ENCODE results near the gene HOXA10.
A peak's percentile ranks its signal among the peaks of the same experiment; 100 is the strongest.

The HOXA10 gene

GRCh38 chr7:27173956-27174873 is at the start of gene HOXA10:
HOXA10 (minus strand) TSS chr7:27174320; CDS start chr7:27174306, 14 bp downstream.
- Histone ChIP-seq H3K4me3 (peak within 1 kb of the TSS; percentile 37 to 49 (median 45)), H3K27ac (peak within 1 kb of the TSS in 15 of 21 experiments; percentile 0 to 97 (median 70))

DNA sequence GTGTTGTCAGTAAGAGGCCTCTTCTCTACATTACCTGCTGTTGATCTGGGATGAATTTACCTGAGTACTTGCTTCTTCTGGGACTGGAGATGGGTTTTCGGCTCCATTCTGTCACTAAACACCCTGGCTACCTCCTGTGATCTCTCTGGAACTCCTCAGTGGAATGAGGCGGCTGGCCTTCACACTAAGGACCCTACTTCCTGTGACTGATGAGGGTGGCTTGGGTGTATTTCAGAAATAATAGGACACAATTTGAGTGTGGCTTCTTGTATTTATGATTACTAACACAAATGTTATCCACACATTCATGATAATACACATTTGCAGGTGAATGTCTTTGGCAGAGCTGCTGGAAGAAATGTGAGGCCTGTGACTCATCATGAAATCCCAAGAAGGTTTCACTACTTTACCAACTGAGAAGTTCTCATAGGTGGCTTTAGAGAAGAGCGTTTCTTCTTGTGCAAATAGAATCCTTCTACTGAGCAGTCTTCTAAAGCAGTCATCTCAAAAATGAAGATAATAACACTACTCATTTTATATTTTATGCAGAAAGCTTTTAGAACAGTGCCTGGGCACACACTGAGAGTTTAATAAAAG is 47.2 kb upstream of the HOXA10 start:
- no peak overlapping the region for H3K27ac ChIP-seq
- H3K4me3 ChIP-seq, result no peak overlapping the region

- no peak overlapping the region for H3K4me3 ChIP-seq
- no peak overlapping the region for H3K27ac ChIP-seq
Observed at GRCh38 chr7:27220440-27220955, 46.4 kb upstream of the HOXA10 start.

GRCh38 chr7:27219821-27220220 is 45.7 kb upstream of the HOXA10 start:
- no peak overlapping the region for H3K27ac ChIP-seq
- H3K4me3 ChIP-seq, result no peak overlapping the region

- H3K27ac ChIP-seq, result no peak overlapping the region
- no peak overlapping the region for H3K4me3 ChIP-seq
Observed at GRCh38 chr7:27217951-27218350, 43.8 kb upstream of the HOXA10 start.

- no peak overlapping the region for H3K4me3 ChIP-seq
- H3K27ac ChIP-seq, result no peak overlapping the region
Observed at GRCh38 chr7:27215356-27215755, 41.2 kb upstream of the HOXA10 start.

DNA sequence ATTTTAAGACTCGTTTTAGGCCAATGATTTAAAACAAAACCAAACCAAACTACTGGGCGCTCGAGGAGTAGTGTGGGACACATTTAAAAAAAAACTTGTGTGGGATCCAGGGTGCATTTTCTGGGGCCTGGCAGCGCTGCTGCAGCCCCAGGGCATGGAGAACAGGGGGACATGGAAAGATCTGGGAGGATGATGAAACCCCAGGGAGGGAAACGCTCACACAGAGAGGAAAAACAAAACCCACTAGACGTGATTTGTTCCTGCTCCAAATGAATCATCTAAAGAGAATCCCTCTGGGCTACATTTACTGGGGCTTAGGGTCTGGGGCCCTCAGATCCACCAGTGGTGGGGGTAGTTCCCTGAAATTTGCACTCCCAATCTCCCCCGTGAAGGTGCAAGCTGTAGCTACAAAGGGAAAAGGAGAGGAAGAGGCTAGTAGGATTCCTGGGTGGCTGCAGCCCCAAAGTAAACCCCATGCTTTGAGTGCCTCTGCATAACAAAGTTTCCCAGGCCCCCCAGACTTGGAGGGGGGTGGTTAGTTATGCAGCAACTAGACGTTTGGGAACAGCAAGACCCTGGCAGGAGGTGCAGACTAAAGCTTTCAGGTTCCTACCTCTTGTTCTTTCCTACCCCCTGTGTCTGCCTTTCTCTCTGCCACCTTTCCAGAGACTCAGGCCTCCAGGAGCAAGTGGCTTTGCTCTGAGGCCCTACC is 40.3 kb upstream of the HOXA10 start:
- Histone ChIP-seq H3K4me3 (no peak overlapping the region), H3K27ac (no peak overlapping the region)

DNA sequence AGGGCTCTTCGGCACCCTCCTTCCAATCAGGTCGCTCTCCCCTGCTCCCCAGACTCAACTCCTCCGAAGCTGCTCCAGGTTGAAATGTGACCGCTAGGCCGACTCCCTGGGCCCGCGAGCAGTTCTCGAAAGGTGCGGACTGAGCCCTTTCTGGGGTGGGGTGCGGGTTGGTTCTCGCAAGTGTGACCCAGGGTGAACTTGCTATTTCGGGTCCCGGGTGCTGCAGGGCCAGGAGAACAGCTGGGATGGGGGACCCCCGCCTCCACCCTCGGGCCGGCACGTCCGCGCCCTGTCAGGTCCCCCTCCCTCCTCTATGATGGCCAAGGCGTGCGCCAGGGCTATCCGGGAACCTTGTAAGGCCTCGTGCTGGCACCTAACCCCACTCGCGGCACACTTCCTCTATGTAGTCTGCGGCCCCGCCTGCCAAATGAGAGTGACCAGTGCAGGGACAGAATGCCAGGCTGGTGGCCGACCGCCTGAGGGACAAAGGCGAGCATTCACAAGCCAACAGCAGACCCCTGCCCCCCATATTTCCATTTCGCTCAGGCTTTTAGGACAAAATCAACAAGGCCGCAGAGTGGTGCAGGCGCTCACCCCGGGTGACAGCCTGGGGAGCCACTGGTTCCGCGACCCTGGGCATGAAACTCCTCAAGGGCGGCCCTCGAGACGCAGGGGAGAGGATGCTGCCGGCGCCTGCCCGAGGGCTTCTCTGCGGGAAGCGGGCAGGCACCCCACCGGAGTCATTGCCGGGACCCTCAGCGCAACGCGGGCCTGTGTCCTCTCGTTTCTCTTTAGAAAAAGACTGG is 39.5 kb upstream of the HOXA10 start:
- Histone ChIP-seq H3K27ac (no peak overlapping the region), H3K4me3 (no peak overlapping the region)

GRCh38 chr7:27212497-27213432 is 38.6 kb upstream of the HOXA10 start:
- H3K27ac ChIP-seq, result no peak overlapping the region
- H3K4me3 ChIP-seq, result no peak overlapping the region

DNA sequence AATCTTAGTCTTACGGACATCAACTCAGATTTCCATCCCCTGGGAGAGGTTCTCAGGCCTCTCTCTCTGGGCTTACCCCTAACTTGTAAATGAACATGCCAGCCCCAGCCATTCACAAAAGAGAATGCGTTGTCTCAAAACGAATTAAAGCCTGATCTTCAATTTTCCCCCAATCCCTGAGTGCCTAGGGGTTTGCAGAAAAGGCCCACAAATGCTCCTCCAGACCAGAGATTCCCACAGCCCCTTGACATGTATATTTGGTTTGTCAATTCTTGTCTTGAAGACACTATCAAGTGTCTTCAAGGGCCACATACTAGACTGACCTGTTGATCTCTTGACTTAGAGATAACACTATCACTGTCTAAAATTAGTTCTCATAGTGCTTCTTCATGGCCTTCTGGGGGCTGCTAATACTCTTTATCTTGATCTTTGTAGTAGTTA is 37.7 kb upstream of the HOXA10 start:
- Histone ChIP-seq H3K27ac (no peak overlapping the region), H3K4me3 (no peak overlapping the region)

GRCh38 chr7:27211084-27211446 is 36.9 kb upstream of the HOXA10 start:
- no peak overlapping the region for H3K4me3 ChIP-seq
- H3K27ac ChIP-seq, result no peak overlapping the region

DNA sequence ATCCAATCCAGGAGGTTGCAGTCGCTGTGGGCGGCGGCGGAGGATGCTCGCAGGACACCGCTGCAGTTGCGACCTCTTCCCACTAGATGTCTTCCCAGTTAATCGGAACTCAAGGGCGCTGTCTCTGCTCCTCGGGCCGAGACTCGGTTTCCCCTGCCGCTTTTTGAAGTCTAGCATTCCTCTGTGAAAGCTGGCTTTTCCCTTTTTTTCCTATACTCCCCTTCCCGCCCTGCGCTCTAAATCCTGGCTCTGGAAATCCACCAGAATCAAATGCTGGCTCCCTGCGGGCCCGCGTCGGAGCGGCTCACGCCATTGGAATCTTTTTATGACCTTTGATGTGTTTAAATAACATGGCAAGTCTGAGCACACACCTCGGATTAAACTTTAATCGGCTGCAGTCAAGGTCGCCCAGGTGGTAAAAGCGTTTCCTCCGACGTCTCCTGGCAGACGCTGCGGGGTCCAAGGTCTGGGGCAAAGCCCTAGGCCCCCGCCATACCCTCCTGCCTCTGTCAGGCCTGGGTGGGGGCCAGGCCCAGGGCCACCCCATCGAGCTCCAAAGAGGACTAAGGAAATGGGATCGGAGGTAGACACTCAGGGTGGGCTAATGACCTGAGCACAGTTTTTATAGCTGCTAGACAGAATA is 36.4 kb upstream of the HOXA10 start:
- H3K27ac ChIP-seq, result no peak overlapping the region
- H3K4me3 ChIP-seq, result peak overlapping the region in 1 of 7 experiments; percentile 11

DNA sequence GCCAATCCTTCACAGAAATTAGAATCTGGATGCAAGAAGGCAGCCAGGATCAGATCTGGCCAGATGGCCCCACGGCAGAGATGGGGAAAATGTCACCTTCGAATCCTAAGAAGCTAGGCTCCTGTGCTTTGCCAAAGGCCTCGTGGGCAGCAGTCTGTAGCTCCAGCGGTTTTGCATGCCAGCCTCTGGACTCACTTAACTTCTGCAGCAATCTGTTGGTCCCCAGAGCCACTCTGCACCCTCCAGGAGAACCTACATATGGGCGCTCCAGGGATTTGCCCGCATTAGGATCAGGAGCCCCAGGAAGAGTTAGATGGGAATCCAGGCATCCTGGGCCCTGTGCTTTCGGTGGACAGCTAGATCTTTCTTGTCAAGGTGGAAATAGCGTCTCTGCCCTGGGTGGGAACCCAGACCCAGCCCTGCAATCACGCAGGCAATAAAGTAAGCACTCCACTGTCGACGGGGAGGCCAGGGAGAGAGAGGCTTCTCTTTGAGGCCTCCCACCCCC is 35.9 kb upstream of the HOXA10 start:
- no peak overlapping the region for H3K27ac ChIP-seq
- no peak overlapping the region for H3K4me3 ChIP-seq

- Histone ChIP-seq H3K27ac (no peak overlapping the region), H3K4me3 (no peak overlapping the region)
Observed at GRCh38 chr7:27208998-27209397, 34.9 kb upstream of the HOXA10 start.

- H3K4me3 ChIP-seq, result no peak overlapping the region
- H3K27ac ChIP-seq, result no peak overlapping the region
Observed at GRCh38 chr7:27207348-27207985, 33.3 kb upstream of the HOXA10 start.

GRCh38 chr7:27205325-27206280 is 31.5 kb upstream of the HOXA10 start:
- peak overlapping the region in 1 of 7 experiments; percentile 9 for H3K4me3 ChIP-seq

More at GRCh38 chr7:27205325-27206280, 31.5 kb upstream of the HOXA10 start:
- H3K27ac ChIP-seq, result no peak overlapping the region
